KBM-7 (cell line): ENCODE results near the gene LY6G5C.
A peak's percentile ranks its signal among the peaks of the same experiment; 100 is the strongest.

Experiments used
- DNase-seq: peaks from one replicate; pipeline ENCODE4 v3.0.0-alpha.2; 2015
- in situ Hi-C: fragments of 300-500 bp; cut with MboI; formaldehyde crosslinking; loops from 2 replicates; pipeline ENCODE4 v1.14.3; 2020; ENCODE audit warnings: low sequenced_read_pairs, low pct_unique_long_range_greater_than_20kb, mixed read lengths

Gene LY6G5C

GRCh38 chr6:31665501-31666336, 15.1 kb downstream of the LY6G5C start, which contains the start of gene CSNK2B:
TSS of gene CSNK2B (plus strand) at chr6:31666080. CDS start at chr6:31666832, 752 bp downstream.
- DNase-seq: peak; percentile 99
- in situ Hi-C loops: no loop called here

- peak; percentile 91 for DNase-seq
- in situ Hi-C loops: no loop called here
Observed at GRCh38 chr6:31664790-31665500, 15.9 kb downstream of the LY6G5C start, which contains the start of gene GPANK1. TSS of gene GPANK1 (minus strand) at chr6:31664997. CDS start at chr6:31664478, 519 bp downstream.

- DNase-seq: no peak
Observed at GRCh38 chr6:31663961-31664789, 16.7 kb downstream of the LY6G5C start.

GRCh38 chr6:31663126-31663960, 17.5 kb downstream of the LY6G5C start:
- no peak for DNase-seq
- in situ Hi-C loops: no loop called here

More at GRCh38 chr6:31663961-31664789, 16.7 kb downstream of the LY6G5C start:
- in situ Hi-C loops: no loop called here

GRCh38 chr6:31662124-31662723, 18.6 kb downstream of the LY6G5C start:
- DNase-seq: no peak
- in situ Hi-C loops: no loop called here

- in situ Hi-C loops: no loop called here
- no peak for DNase-seq
Observed at GRCh38 chr6:31661262-31662123, 19.4 kb downstream of the LY6G5C start.

GRCh38 chr6:31660381-31661261, 20.2 kb downstream of the LY6G5C start, which contains the start of gene C6orf47:
TSS of gene C6orf47 (minus strand) at chr6:31660778. CDS start at chr6:31659947, 831 bp downstream.
- peak; percentile 83 for DNase-seq
- in situ Hi-C loops: no loop called here

- in situ Hi-C loops: no loop called here
Observed at GRCh38 chr6:31659649-31660380, 21.1 kb downstream of the LY6G5C start.

GRCh38 chr6:31658983-31659648, 21.8 kb downstream of the LY6G5C start:
- in situ Hi-C loops: no loop called here
- no peak for DNase-seq

More at GRCh38 chr6:31659649-31660380, 21.1 kb downstream of the LY6G5C start:
- peak; percentile 36 for DNase-seq

- in situ Hi-C loops: no loop called here
- no peak for DNase-seq
Observed at GRCh38 chr6:31658158-31658688, 22.6 kb downstream of the LY6G5C start.

- no peak for DNase-seq
- in situ Hi-C loops: no loop called here
Observed at GRCh38 chr6:31657406-31658157, 23.3 kb downstream of the LY6G5C start.

- in situ Hi-C loops: no loop called here
- no peak for DNase-seq
Observed at GRCh38 chr6:31655349-31656237, 25.3 kb downstream of the LY6G5C start, which contains the start of gene APOM. TSS of gene APOM (plus strand) at chr6:31655894. CDS start at chr6:31655967, 73 bp downstream.
